Neural cell (in vitro differentiated cells): ENCODE results near the gene INO80D.

ENCODE experiments used
- EP300 ChIP-seq: fragments of 450-650 bp; conservative IDR thresholded peaks from 2 replicates; pipeline ENCODE4 v1.6.1; 2014; ENCODE audit warnings: antibody characterized with exemption, mild to moderate bottlenecking, moderate library complexity; ENCODE audit not compliant: poor library complexity, severe bottlenecking
- EZH2 ChIP-seq: fragments of 200-600, 300-800 bp; shearing (Covaris generic), sonication (generic); IDR thresholded peaks from 2 replicates; pipeline ENCODE4 v1.6.1; 2014; ENCODE audit warnings: antibody characterized with exemption, low read length, borderline replicate concordance, mild to moderate bottlenecking; ENCODE audit not compliant: insufficient read depth, poor library complexity, severe bottlenecking
- MXI1 ChIP-seq: fragments of 450-650 bp; conservative IDR thresholded peaks from 2 replicates; pipeline ENCODE4 v1.6.1; 2014; ENCODE audit warnings: antibody characterized with exemption, mild to moderate bottlenecking; ENCODE audit not compliant: poor library complexity, severe bottlenecking
- POLR2AphosphoS5 ChIP-seq: IDR thresholded peaks from 2 replicates; pipeline ENCODE4 v1.6.1; 2012
- RAD21 ChIP-seq: fragments of 450-650 bp; conservative IDR thresholded peaks from 2 replicates; pipeline ENCODE4 v1.6.1; 2014; ENCODE audit warnings: antibody characterized with exemption, mild to moderate bottlenecking, moderate library complexity
- SMC3 ChIP-seq: fragments of 450-650 bp; conservative IDR thresholded peaks from 2 replicates; pipeline ENCODE4 v1.6.1; 2014; ENCODE audit warnings: antibody characterized with exemption, mild to moderate bottlenecking, moderate library complexity; ENCODE audit not compliant: poor library complexity
- TAF1 ChIP-seq: IDR thresholded peaks from 2 replicates; pipeline ENCODE4 v1.6.1; 2012; ENCODE audit warnings: low read depth
- TF ChIP-seq, protein P1 (sequence below): fragments of 450-650 bp; IDR thresholded peaks from 2 replicates; pipeline ENCODE4 v1.5.1; 2014; ENCODE audit warnings: antibody characterized with exemption, mild to moderate bottlenecking, moderate library complexity; ENCODE audit not compliant: poor library complexity, severe bottlenecking
- TF ChIP-seq, protein P2 (sequence below): IDR thresholded peaks from 2 replicates; pipeline ENCODE4 v1.6.1; 2012; ENCODE audit warnings: borderline replicate concordance

DNA sequence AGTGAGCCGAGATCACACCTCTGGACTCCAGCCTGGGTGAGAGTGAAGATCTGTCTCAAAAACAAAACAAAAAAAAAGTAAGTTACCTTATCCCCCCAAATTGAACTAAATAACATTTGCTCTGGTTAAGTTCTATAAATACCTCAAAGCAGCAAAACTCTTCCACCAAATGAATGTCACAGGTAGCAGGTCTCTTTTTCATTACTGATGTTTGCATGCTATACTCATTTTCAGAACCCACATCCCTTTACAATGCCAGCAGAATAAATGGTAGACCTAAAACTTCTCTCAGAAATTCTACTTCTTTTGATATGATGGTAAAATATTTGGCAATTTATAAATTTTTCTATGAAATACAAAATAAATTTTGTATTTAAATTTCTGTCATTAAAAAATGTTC is 22.3 kb downstream of the INO80D start:
- TF ChIP-seq, protein P1, sequence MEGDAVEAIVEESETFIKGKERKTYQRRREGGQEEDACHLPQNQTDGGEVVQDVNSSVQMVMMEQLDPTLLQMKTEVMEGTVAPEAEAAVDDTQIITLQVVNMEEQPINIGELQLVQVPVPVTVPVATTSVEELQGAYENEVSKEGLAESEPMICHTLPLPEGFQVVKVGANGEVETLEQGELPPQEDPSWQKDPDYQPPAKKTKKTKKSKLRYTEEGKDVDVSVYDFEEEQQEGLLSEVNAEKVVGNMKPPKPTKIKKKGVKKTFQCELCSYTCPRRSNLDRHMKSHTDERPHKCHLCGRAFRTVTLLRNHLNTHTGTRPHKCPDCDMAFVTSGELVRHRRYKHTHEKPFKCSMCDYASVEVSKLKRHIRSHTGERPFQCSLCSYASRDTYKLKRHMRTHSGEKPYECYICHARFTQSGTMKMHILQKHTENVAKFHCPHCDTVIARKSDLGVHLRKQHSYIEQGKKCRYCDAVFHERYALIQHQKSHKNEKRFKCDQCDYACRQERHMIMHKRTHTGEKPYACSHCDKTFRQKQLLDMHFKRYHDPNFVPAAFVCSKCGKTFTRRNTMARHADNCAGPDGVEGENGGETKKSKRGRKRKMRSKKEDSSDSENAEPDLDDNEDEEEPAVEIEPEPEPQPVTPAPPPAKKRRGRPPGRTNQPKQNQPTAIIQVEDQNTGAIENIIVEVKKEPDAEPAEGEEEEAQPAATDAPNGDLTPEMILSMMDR, result no peak
- TF ChIP-seq EZH2 (no peak), SMC3 (no peak), MXI1 (no peak), RAD21 (no peak), POLR2AphosphoS5 (no peak), EP300 (no peak), TAF1 (no peak)
- TF ChIP-seq, protein P2, sequence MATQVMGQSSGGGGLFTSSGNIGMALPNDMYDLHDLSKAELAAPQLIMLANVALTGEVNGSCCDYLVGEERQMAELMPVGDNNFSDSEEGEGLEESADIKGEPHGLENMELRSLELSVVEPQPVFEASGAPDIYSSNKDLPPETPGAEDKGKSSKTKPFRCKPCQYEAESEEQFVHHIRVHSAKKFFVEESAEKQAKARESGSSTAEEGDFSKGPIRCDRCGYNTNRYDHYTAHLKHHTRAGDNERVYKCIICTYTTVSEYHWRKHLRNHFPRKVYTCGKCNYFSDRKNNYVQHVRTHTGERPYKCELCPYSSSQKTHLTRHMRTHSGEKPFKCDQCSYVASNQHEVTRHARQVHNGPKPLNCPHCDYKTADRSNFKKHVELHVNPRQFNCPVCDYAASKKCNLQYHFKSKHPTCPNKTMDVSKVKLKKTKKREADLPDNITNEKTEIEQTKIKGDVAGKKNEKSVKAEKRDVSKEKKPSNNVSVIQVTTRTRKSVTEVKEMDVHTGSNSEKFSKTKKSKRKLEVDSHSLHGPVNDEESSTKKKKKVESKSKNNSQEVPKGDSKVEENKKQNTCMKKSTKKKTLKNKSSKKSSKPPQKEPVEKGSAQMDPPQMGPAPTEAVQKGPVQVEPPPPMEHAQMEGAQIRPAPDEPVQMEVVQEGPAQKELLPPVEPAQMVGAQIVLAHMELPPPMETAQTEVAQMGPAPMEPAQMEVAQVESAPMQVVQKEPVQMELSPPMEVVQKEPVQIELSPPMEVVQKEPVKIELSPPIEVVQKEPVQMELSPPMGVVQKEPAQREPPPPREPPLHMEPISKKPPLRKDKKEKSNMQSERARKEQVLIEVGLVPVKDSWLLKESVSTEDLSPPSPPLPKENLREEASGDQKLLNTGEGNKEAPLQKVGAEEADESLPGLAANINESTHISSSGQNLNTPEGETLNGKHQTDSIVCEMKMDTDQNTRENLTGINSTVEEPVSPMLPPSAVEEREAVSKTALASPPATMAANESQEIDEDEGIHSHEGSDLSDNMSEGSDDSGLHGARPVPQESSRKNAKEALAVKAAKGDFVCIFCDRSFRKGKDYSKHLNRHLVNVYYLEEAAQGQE, result no peak
